ENCODE measurements around the gene USP43.

USP43 gene

GRCh38 chr17:9672266-9672665, 26.9 kb downstream of the USP43 start:
- no peak overlapping the region for H3K4me3 ChIP-seq (ENCODE audit: low read length)
- TF ChIP-seq, protein P1, sequence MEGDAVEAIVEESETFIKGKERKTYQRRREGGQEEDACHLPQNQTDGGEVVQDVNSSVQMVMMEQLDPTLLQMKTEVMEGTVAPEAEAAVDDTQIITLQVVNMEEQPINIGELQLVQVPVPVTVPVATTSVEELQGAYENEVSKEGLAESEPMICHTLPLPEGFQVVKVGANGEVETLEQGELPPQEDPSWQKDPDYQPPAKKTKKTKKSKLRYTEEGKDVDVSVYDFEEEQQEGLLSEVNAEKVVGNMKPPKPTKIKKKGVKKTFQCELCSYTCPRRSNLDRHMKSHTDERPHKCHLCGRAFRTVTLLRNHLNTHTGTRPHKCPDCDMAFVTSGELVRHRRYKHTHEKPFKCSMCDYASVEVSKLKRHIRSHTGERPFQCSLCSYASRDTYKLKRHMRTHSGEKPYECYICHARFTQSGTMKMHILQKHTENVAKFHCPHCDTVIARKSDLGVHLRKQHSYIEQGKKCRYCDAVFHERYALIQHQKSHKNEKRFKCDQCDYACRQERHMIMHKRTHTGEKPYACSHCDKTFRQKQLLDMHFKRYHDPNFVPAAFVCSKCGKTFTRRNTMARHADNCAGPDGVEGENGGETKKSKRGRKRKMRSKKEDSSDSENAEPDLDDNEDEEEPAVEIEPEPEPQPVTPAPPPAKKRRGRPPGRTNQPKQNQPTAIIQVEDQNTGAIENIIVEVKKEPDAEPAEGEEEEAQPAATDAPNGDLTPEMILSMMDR (IDR thresholded peaks at IDR 0.05; ENCODE audit: insufficient read depth, low read depth, low read length, missing control alignments) = no peak
- DNase-seq (ENCODE audit: low read depth) = peak; percentile 14

GRCh38 chr17:9672691-9673090, 27.4 kb downstream of the USP43 start:
- TF ChIP-seq, protein P1 (IDR thresholded peaks at IDR 0.05; ENCODE audit: insufficient read depth, low read depth, low read length, missing control alignments) = no peak
- no peak overlapping the region for H3K4me3 ChIP-seq (ENCODE audit: low read length)
- no peak for DNase-seq (ENCODE audit: low read depth)

DNA sequence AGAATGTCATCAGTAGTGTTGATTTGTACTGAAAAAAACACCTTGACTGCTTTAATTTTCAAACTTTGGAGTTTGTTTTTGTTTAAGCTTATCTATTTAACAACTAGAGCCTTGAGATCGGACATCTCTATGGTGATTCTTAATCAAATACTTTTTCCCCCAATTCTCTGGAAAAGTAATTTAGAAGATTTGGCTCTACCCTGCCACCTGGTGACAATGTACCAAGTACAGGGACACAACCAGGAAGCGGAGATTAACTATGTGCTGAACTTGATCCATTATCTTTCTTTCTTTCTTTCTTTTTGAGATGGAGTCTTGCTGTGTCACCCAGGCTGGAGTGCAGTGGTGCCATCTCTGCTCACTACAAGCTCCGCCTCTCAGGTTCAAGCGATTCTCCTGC, 30.8 kb downstream of the USP43 start:
- DNase-seq (ENCODE audit: low read depth) = peak; percentile 29
- no peak overlapping the region for H3K4me3 ChIP-seq (ENCODE audit: low read length)
- TF ChIP-seq, protein P1 (IDR thresholded peaks at IDR 0.05; ENCODE audit: insufficient read depth, low read depth, low read length, missing control alignments) = no peak

DNA sequence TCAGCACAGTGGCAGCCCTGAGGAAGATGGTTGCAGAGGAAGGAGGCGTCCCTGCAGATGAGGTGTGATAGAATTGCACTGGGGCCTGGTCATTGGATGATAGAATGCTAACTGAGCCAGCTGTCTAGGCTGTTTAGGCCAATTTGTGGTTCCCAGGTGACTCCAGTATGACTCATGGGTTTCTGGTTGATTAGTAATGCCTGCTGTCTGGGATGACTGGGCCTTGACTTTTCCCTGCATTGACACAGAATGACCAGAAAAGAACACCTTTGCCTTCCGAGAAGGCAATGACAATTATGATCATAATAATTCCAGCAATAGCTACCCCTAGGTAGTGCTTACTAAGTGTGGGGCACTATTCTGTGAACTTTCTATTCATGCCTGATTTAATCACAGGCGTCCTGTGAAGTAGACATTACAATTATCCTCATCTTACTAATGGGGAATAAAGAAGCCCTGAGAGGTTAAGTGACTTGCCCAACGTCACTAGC, 31.5 kb downstream of the USP43 start:
- TF ChIP-seq, protein P1 (IDR thresholded peaks at IDR 0.05; ENCODE audit: insufficient read depth, low read depth, low read length, missing control alignments) = no peak
- no peak overlapping the region for H3K4me3 ChIP-seq (ENCODE audit: low read length)
- DNase-seq (ENCODE audit: low read depth) = peak; percentile 99

DNA sequence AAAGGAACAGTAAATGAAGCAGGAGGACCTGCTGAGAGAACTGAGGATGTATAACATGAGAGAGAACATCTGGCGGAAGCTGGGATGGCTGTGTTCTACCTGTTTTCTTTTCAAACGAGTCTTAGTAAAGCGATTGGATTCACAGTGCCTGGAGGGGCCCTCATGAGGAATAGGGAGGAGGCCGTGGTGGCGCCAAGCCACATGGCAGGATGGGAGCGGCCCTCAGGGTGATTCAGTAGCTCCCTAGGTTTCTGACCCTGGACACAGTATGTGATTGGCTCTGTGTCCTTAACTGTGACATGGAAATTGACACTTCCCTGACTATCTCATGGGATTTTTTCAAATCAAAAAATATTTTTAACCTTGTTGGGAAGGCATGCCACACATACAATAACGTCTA, 32.1 kb downstream of the USP43 start:
- TF ChIP-seq, protein P1 (IDR thresholded peaks at IDR 0.05; ENCODE audit: insufficient read depth, low read depth, low read length, missing control alignments) = no peak
- H3K4me3 ChIP-seq (ENCODE audit: low read length) = no peak overlapping the region
- DNase-seq (ENCODE audit: low read depth) = peak; percentile 86

- no peak overlapping the region for H3K4me3 ChIP-seq (ENCODE audit: low read length)
- DNase-seq (ENCODE audit: low read depth) = no peak
- TF ChIP-seq, protein P1 (IDR thresholded peaks at IDR 0.05; ENCODE audit: insufficient read depth, low read depth, low read length, missing control alignments) = no peak
Measured at GRCh38 chr17:9677896-9678295, 32.6 kb downstream of the USP43 start.

- H3K4me3 ChIP-seq (ENCODE audit: low read length) = no peak overlapping the region
- peak; percentile 92 for DNase-seq (ENCODE audit: low read depth)
- TF ChIP-seq, protein P1 (IDR thresholded peaks at IDR 0.05; ENCODE audit: insufficient read depth, low read depth, low read length, missing control alignments) = no peak
Measured at GRCh38 chr17:9684955-9685621, 39.8 kb downstream of the USP43 start.
